ENCODE results near the gene BAK1. TPM values are rescaled to one million over a fixed set of nuclear protein-coding genes. Genes with fewer than 3 reads are reported as not detected.

BAK1 gene
- total and polyA plus RNA-seq, 5 donors from 2014 or later: 38.1 to 66.3 (median 47.0) TPM

DNA sequence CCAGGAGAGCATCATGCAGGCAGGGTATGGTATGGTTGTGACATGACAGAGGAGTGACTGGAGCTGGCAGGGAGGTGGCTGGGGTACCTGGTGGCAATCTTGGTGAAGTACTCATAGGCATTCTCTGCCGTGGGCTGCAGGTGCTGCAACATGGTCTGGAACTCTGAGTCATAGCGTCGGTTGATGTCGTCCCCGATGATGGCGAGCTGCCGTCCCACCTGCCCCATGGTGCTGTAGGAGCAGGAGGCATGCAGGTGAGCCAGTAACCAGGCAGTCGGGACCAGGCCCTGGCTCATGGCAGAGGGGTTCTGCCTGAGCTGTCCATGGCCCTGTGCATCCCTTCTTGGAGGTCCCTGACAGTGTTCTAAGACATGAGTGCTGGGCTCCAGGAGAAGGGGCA lies 4.9 kb downstream of the BAK1 start:
- Histone ChIP-seq H3K36me3 (ENCODE audit: control insufficient read depth, insufficient read depth, low read length) (peaks cover 36% of the 10 kb centered on the region), H3K27me3 (ENCODE audit: control insufficient read depth, insufficient read depth, low read length) (no peaks in the 10 kb centered on the region), H3K9me3 (ENCODE audit: control insufficient read depth in 2 of 2, low read length in 2 of 2) (no peaks in the 10 kb centered on the region), H3K4me3 (ENCODE audit: low read depth, low read length) (no peak overlapping the region), H3K27ac (ENCODE audit: insufficient read depth, low read length, poor library complexity, severe bottlenecking) (peak overlapping the region; percentile 5), H3K4me1 (ENCODE audit: control insufficient read depth, insufficient read depth, low read length, poor library complexity, severe bottlenecking) (peaks cover 53% of the 10 kb centered on the region)
- ATAC-seq (ENCODE audit: low read depth in 2 of 2) (no peak), DNase-seq (no peak)
- H3K27ac Mint-ChIP-seq: peak overlapping the region in 1 of 3 donors; percentile 48
- H3K9me3 Mint-ChIP-seq: no peaks in the 10 kb centered on the region
- H3K4me1 Mint-ChIP-seq: peaks cover 0 to 63% (median 29%) of the 10 kb centered on the region in 4 donors
- H3K4me3 Mint-ChIP-seq: peak overlapping the region in 3 of 4 donors; percentile 24 to 78 (median 30)
- peaks cover 5% of the 10 kb centered on the region for H3K27me3 Mint-ChIP-seq
- H3K36me3 Mint-ChIP-seq: peaks cover 22% of the 10 kb centered on the region

- H3K4me1 ChIP-seq (ENCODE audit: control insufficient read depth, insufficient read depth, low read length, poor library complexity, severe bottlenecking): peaks cover 28% of the 10 kb centered on the region
- peaks cover 0 to 57% (median 25%) of the 10 kb centered on the region in 4 donors for H3K4me1 Mint-ChIP-seq
- H3K4me3 ChIP-seq (ENCODE audit: low read depth, low read length): peak overlapping the region; percentile 88
- H3K27me3 Mint-ChIP-seq: peaks cover 5% of the 10 kb centered on the region
- H3K27ac ChIP-seq (ENCODE audit: insufficient read depth, low read length, poor library complexity, severe bottlenecking): peak overlapping the region; percentile 100
- peak overlapping the region; percentile 90 to 95 (median 94) for H3K4me3 Mint-ChIP-seq
- no peaks in the 10 kb centered on the region for H3K27me3 ChIP-seq (ENCODE audit: control insufficient read depth, insufficient read depth, low read length)
- no peak for ATAC-seq (ENCODE audit: low read depth in 2 of 2)
- no peaks in the 10 kb centered on the region for H3K9me3 ChIP-seq (ENCODE audit: control insufficient read depth in 2 of 2, low read length in 2 of 2)
- H3K27ac Mint-ChIP-seq: peak overlapping the region; percentile 98 to 100 (median 100)
- H3K36me3 ChIP-seq (ENCODE audit: control insufficient read depth, insufficient read depth, low read length): peaks cover 31% of the 10 kb centered on the region
- H3K9me3 Mint-ChIP-seq: no peaks in the 10 kb centered on the region
- peaks cover 17% of the 10 kb centered on the region for H3K36me3 Mint-ChIP-seq
- DNase-seq: no peak
Observed at GRCh38 chr6:33571637-33572316, 8.3 kb downstream of the BAK1 start.

- Mint-ChIP-seq H3K9me3 (no peaks in the 10 kb centered on the region), H3K36me3 (peaks cover 17% of the 10 kb centered on the region), H3K27me3 (peaks cover 5% of the 10 kb centered on the region), H3K27ac (peak overlapping the region; percentile 98 to 100 (median 100)), H3K4me1 (peaks cover 0 to 54% (median 24%) of the 10 kb centered on the region in 4 donors), H3K4me3 (peak overlapping the region; percentile 90 to 95 (median 94))
- H3K4me3 ChIP-seq (ENCODE audit: low read depth, low read length): peak overlapping the region; percentile 88
- ATAC-seq (ENCODE audit: low read depth in 2 of 2): peak; percentile 88 to 89
- peaks cover 25% of the 10 kb centered on the region for H3K4me1 ChIP-seq (ENCODE audit: control insufficient read depth, insufficient read depth, low read length, poor library complexity, severe bottlenecking)
- H3K27me3 ChIP-seq (ENCODE audit: control insufficient read depth, insufficient read depth, low read length): no peaks in the 10 kb centered on the region
- DNase-seq: peak; percentile 91 to 98 (median 96)
- H3K9me3 ChIP-seq (ENCODE audit: control insufficient read depth in 2 of 2, low read length in 2 of 2): no peaks in the 10 kb centered on the region
- peaks cover 27% of the 10 kb centered on the region for H3K36me3 ChIP-seq (ENCODE audit: control insufficient read depth, insufficient read depth, low read length)
- peak overlapping the region; percentile 100 for H3K27ac ChIP-seq (ENCODE audit: insufficient read depth, low read length, poor library complexity, severe bottlenecking)
Observed at GRCh38 chr6:33570806-33571636, 9.1 kb downstream of the BAK1 start.

- Mint-ChIP-seq H3K4me1 (peaks cover 0 to 43% (median 19%) of the 10 kb centered on the region in 4 donors), H3K4me3 (peak overlapping the region; percentile 33 to 82 (median 57)), H3K27ac (peak overlapping the region; percentile 98 to 100 (median 100)), H3K36me3 (peaks cover 8% of the 10 kb centered on the region), H3K9me3 (no peaks in the 10 kb centered on the region), H3K27me3 (peaks cover 5% of the 10 kb centered on the region)
- Histone ChIP-seq H3K36me3 (ENCODE audit: control insufficient read depth, insufficient read depth, low read length) (peaks cover 9% of the 10 kb centered on the region), H3K4me3 (ENCODE audit: low read depth, low read length) (no peak overlapping the region), H3K27ac (ENCODE audit: insufficient read depth, low read length, poor library complexity, severe bottlenecking) (peak overlapping the region; percentile 20), H3K4me1 (ENCODE audit: control insufficient read depth, insufficient read depth, low read length, poor library complexity, severe bottlenecking) (peaks cover 22% of the 10 kb centered on the region), H3K27me3 (ENCODE audit: control insufficient read depth, insufficient read depth, low read length) (no peaks in the 10 kb centered on the region), H3K9me3 (ENCODE audit: control insufficient read depth in 2 of 2, low read length in 2 of 2) (no peaks in the 10 kb centered on the region)
- DNase-seq: no peak
- no peak for ATAC-seq (ENCODE audit: low read depth in 2 of 2)
Observed at GRCh38 chr6:33568826-33569570, 11.1 kb downstream of the BAK1 start.

- Mint-ChIP-seq H3K4me1 (peaks cover 0 to 43% (median 19%) of the 10 kb centered on the region in 4 donors), H3K9me3 (no peaks in the 10 kb centered on the region), H3K27ac (peak overlapping the region in 1 of 3 donors; percentile 31), H3K36me3 (peaks cover 8% of the 10 kb centered on the region), H3K4me3 (no peak overlapping the region), H3K27me3 (peaks cover 5% of the 10 kb centered on the region)
- Histone ChIP-seq H3K4me1 (ENCODE audit: control insufficient read depth, insufficient read depth, low read length, poor library complexity, severe bottlenecking) (peaks cover 22% of the 10 kb centered on the region), H3K27ac (ENCODE audit: insufficient read depth, low read length, poor library complexity, severe bottlenecking) (no peak overlapping the region), H3K36me3 (ENCODE audit: control insufficient read depth, insufficient read depth, low read length) (peaks cover 3% of the 10 kb centered on the region), H3K27me3 (ENCODE audit: control insufficient read depth, insufficient read depth, low read length) (no peaks in the 10 kb centered on the region), H3K4me3 (ENCODE audit: low read depth, low read length) (no peak overlapping the region), H3K9me3 (ENCODE audit: control insufficient read depth in 2 of 2, low read length in 2 of 2) (no peaks in the 10 kb centered on the region)
- ATAC-seq (ENCODE audit: low read depth in 2 of 2): no peak
- no peak for DNase-seq
Observed at GRCh38 chr6:33567836-33568235, 12.2 kb downstream of the BAK1 start.

DNA sequence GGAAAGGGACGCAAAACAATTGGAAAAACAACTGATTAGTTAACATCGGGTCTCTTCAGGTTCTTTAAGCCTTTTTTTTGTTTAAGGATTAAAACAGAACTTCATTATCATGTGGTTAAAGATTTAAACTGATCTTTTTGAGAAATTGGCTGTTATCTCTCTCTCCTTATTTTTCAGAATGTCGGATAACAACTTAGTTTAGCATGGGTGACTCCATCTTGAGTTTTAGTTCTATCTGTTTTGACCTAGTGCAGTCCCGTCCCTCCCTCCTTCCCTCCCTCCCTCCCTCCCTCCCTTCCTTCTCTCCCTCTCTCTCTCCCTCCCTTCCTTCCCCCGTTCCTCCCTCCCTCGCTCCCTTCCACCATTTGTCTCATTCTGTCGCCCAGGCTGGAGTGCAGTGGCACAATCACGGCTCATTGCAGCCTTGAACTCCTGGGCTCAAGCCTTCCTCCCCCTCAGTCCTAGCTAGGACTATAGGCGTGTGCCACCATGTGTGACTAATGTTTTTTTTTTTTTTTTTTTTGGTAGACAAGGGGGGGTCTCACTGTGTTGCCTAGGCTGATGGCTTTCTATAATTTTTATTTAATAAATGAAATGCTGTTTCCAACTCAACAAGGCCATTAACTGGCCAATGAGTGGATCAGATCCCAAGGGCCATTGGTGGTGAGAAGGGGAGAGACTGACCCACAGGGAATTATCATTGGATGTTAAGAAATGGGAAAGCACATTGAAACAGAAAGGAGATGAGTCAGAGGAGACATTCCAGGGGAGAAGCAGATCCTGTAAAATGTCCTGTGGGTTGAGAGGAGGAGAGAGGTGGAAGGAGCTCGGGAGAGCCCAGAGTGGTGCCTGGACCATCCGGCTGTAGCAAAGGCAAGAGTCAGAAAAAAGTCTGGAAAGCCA lies 13.6 kb downstream of the BAK1 start:
- H3K4me1 Mint-ChIP-seq: peaks cover 0 to 31% (median 17%) of the 10 kb centered on the region in 4 donors
- no peaks in the 10 kb centered on the region for H3K9me3 ChIP-seq (ENCODE audit: control insufficient read depth in 2 of 2, low read length in 2 of 2)
- H3K9me3 Mint-ChIP-seq: no peaks in the 10 kb centered on the region
- ATAC-seq (ENCODE audit: low read depth in 2 of 2): no peak
- peak overlapping the region in 2 of 3 donors; percentile 26 to 82 for H3K27ac Mint-ChIP-seq
- H3K4me3 Mint-ChIP-seq: no peak overlapping the region
- no peaks in the 10 kb centered on the region for H3K36me3 ChIP-seq (ENCODE audit: control insufficient read depth, insufficient read depth, low read length)
- H3K27me3 Mint-ChIP-seq: peaks cover 5% of the 10 kb centered on the region
- no peaks in the 10 kb centered on the region for H3K27me3 ChIP-seq (ENCODE audit: control insufficient read depth, insufficient read depth, low read length)
- peaks cover 8% of the 10 kb centered on the region for H3K36me3 Mint-ChIP-seq
- H3K4me1 ChIP-seq (ENCODE audit: control insufficient read depth, insufficient read depth, low read length, poor library complexity, severe bottlenecking): peaks cover 11% of the 10 kb centered on the region
- H3K4me3 ChIP-seq (ENCODE audit: low read depth, low read length): no peak overlapping the region
- DNase-seq: no peak
- H3K27ac ChIP-seq (ENCODE audit: insufficient read depth, low read length, poor library complexity, severe bottlenecking): no peak overlapping the region

- Histone ChIP-seq H3K27ac (ENCODE audit: insufficient read depth, low read length, poor library complexity, severe bottlenecking) (no peak overlapping the region), H3K9me3 (ENCODE audit: control insufficient read depth in 2 of 2, low read length in 2 of 2) (no peaks in the 10 kb centered on the region), H3K36me3 (ENCODE audit: control insufficient read depth, insufficient read depth, low read length) (no peaks in the 10 kb centered on the region), H3K4me1 (ENCODE audit: control insufficient read depth, insufficient read depth, low read length, poor library complexity, severe bottlenecking) (no peaks in the 10 kb centered on the region), H3K4me3 (ENCODE audit: low read depth, low read length) (no peak overlapping the region), H3K27me3 (ENCODE audit: control insufficient read depth, insufficient read depth, low read length) (no peaks in the 10 kb centered on the region)
- H3K27ac Mint-ChIP-seq: no peak overlapping the region
- DNase-seq (no peak), ATAC-seq (ENCODE audit: low read depth in 2 of 2) (no peak)
- H3K27me3 Mint-ChIP-seq: no peaks in the 10 kb centered on the region
- no peaks in the 10 kb centered on the region for H3K9me3 Mint-ChIP-seq
- no peak overlapping the region for H3K4me3 Mint-ChIP-seq
- no peaks in the 10 kb centered on the region for H3K36me3 Mint-ChIP-seq
- peaks cover 0 to 5% (median 2%) of the 10 kb centered on the region in 4 donors for H3K4me1 Mint-ChIP-seq
Observed at GRCh38 chr6:33558801-33559200, 21.3 kb downstream of the BAK1 start.
